Measurements from ENCODE around the gene RBM10.

The RBM10 gene

DNA sequence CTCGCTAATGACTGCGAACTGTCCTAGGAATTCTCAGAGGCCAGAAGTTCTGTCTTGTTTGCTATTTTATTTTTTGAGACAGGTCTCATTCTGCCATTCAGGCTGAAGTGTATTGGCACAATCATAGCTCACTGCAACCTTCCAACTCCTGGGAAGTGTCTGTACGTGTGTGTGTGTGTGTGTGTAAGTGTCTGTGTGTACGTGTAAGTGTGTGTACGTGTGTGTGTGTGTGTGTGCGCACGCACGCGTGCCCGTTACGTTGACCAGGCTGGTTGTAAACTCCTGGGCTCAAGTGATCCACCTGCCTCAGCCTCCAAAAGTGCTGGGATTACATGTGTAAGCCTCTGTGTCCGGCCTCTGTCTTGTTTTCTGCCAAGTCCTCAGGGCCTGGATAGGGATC, 63.1 kb downstream of the RBM10 start:
- no peak overlapping the region for H3K4me3 ChIP-seq (ENCODE audit: low read length)
- no peak for DNase-seq (ENCODE audit: low read depth)
- TF ChIP-seq CTCF (IDR thresholded peaks at IDR 0.05; ENCODE audit: insufficient read depth, low read depth, low read length, missing control alignments), result no peak

- no peak overlapping the region for H3K4me3 ChIP-seq (ENCODE audit: low read length)
- DNase-seq (ENCODE audit: low read depth), result no peak
- TF ChIP-seq CTCF (IDR thresholded peaks at IDR 0.05; ENCODE audit: insufficient read depth, low read depth, low read length, missing control alignments), result no peak
These were observed 64.7 kb downstream of the RBM10 start for GRCh38 chrX:47209508-47210238.

DNA sequence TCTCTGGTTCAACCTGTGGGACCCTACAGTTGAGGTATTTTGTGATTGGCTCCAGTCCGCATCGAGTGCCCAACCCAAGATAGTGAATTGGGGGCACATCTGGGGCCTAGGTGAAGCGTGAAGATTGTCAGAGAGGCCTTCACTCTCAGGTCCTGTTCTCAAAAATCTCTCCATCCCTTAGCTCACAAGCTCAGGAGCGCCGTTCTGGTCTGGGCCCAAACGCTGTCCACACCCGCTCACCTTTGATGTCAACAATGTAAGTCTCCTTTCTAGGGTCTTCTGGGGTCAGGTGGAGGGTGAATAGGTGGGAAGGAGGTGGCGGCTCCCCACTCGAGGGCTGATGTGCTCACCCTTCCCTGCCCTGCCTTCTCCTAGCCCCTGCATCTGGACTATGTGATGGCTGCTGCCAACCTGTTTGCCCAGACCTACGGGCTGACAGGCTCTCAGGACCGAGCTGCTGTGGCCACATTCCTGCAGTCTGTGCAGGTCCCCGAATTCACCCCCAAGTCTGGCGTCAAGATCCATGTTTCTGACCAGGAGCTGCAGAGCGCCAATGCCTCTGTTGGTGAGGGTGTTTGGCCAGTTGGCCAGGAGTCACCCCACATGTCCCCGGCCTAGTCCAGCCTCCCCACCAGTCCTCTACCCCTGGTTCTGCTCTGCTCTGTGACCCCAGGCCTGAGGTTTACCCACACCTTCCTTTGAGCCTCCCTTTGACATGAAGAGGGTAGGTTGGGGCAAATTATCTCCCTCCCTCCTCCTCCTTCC, 65.8 kb downstream of the RBM10 start:
- no peak for TF ChIP-seq CTCF (IDR thresholded peaks at IDR 0.05; ENCODE audit: insufficient read depth, low read depth, low read length, missing control alignments)
- no peak overlapping the region for H3K4me3 ChIP-seq (ENCODE audit: low read length)
- DNase-seq (ENCODE audit: low read depth), result no peak

DNA sequence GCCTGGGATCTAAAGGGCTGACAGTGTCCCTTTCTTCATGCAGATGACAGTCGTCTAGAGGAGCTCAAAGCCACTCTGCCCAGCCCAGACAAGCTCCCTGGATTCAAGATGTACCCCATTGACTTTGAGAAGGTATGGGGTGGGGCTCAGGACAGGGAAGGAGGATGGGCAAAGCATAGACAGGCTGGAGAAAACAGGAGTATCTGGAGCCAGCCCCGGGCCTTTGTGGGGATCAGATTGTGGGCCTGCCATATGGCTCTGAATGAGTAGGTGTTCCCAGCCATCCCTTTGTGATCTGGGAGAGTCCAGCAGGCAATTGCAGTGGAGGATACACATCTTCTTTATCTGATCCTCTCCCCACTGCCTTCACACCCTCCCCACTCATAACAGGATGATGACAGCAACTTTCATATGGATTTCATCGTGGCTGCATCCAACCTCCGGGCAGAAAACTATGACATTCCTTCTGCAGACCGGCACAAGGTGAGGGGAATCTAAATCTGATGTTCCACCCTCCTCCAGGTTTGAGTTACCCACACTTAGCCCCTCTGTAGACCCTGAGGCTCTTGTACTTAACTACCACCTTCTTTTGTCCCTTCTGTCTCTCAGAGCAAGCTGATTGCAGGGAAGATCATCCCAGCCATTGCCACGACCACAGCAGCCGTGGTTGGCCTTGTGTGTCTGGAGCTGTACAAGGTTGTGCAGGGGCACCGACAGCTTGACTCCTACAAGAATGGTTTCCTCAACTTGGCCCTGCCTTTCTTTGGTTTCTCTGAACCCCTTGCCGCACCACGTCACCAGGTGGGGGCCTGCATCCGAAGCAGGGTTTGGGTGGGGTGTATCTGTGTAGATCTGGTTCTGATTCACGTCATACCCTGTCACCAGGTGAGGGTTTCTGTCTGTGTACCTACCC, 67.6 kb downstream of the RBM10 start:
- DNase-seq (ENCODE audit: low read depth), result no peak
- H3K4me3 ChIP-seq (ENCODE audit: low read length), result no peak overlapping the region
- TF ChIP-seq CTCF (IDR thresholded peaks at IDR 0.05; ENCODE audit: insufficient read depth, low read depth, low read length, missing control alignments), result no peak

DNA sequence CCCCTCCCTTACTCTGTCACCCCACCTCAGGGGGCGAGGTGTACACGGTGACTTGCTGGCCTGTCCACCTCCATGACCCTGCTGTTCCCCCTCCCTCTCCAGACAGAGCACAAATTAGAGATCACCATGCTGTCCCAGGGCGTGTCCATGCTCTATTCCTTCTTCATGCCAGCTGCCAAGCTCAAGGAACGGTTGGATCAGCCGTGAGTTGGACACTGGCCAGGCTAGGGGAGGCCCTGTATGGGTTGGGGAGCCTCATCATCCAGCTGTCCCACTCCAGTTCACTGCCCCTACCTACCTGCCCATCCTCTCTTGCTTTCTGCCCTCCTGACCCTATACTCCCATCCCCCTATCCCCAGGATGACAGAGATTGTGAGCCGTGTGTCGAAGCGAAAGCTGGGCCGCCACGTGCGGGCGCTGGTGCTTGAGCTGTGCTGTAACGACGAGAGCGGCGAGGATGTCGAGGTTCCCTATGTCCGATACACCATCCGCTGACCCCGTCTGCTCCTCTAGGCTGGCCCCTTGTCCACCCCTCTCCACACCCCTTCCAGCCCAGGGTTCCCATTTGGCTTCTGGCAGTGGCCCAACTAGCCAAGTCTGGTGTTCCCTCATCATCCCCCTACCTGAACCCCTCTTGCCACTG, 69.5 kb downstream of the RBM10 start:
- TF ChIP-seq CTCF (IDR thresholded peaks at IDR 0.05; ENCODE audit: insufficient read depth, low read depth, low read length, missing control alignments), result no peak
- no peak for DNase-seq (ENCODE audit: low read depth)
- H3K4me3 ChIP-seq (ENCODE audit: low read length), result no peak overlapping the region

DNA sequence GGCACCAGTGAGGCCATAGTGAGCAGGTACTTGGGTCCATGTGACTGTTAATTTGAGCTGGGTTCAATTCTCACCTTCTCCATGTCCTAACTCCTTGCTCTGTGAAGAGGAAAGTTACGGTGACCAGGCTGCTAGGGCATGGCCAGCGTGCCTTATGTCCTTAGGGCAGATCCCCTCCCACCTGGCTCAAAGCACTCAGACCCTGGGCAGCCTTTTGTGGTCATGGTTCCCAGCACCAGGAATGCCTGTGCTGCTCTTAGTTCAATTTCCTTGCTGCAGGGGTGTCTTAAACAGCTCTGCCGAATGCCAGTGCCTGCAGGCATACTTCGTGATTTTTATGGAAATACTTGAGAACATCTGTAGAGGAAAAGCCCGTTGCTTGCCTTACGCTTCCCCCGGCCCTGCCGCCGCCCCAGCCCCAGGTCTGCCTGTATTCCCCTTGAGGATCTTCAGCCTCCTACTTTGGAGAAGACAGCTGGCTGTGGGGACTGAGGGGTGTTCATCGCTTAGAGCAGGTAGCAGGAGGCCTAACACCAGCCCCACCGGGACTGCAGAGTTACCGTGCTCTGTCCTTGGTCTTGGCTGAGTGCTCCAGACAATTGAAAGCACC, 70.4 kb downstream of the RBM10 start:
- TF ChIP-seq CTCF (IDR thresholded peaks at IDR 0.05; ENCODE audit: insufficient read depth, low read depth, low read length, missing control alignments), result no peak
- no peak for DNase-seq (ENCODE audit: low read depth)
- H3K4me3 ChIP-seq (ENCODE audit: low read length), result no peak overlapping the region
